ENCODE results near the gene CDH12. TPM values are rescaled to one million over a fixed set of nuclear protein-coding genes. Genes with fewer than 3 reads are reported as not detected.
A peak's percentile ranks its signal among the peaks of the same experiment; 100 is the strongest.

Gene CDH12
- total and polyA plus RNA-seq, 5 experiments from 2014 or later, result not detected

GRCh38 chr5:21882074-21882745, 970.9 kb downstream of the CDH12 start:
- no peak for DNase-seq
- no peaks in the 10 kb centered on the region for H3K27me3 Mint-ChIP-seq
- H3K4me1 Mint-ChIP-seq, result no peaks in the 10 kb centered on the region
- H3K9me3 Mint-ChIP-seq, result peaks cover 0 to 42% (median 9%) of the 10 kb centered on the region in 9 donors
- H3K27ac Mint-ChIP-seq, result no peak overlapping the region
- H3K36me3 Mint-ChIP-seq, result no peaks in the 10 kb centered on the region
- H3K4me3 Mint-ChIP-seq, result no peak overlapping the region
- ATAC-seq, result no peak
- POLR2A ChIA-PET, result no interaction called here

- Mint-ChIP-seq H3K36me3 (peaks cover 0 to 5% (median 0%) of the 10 kb centered on the region in 3 donors), H3K27me3 (no peaks in the 10 kb centered on the region), H3K4me3 (no peak overlapping the region), H3K4me1 (peaks cover 0 to 2% (median 0%) of the 10 kb centered on the region in 4 donors), H3K9me3 (peaks cover 0 to 57% (median 14%) of the 10 kb centered on the region in 9 donors), H3K27ac (no peak overlapping the region)
- DNase-seq (no peak), ATAC-seq (no peak)
- POLR2A ChIA-PET, result no interaction called here
Measured at GRCh38 chr5:21880164-21880563, 973.0 kb downstream of the CDH12 start.

- H3K4me1 Mint-ChIP-seq, result no peaks in the 10 kb centered on the region
- peaks cover 0 to 1% (median 0%) of the 10 kb centered on the region in 5 donors for H3K27me3 Mint-ChIP-seq
- no peak overlapping the region for H3K4me3 Mint-ChIP-seq
- POLR2A ChIA-PET, result no interaction called here
- H3K27ac Mint-ChIP-seq, result no peak overlapping the region
- peaks cover 0 to 21% (median 6%) of the 10 kb centered on the region in 9 donors for H3K9me3 Mint-ChIP-seq
- no peaks in the 10 kb centered on the region for H3K36me3 Mint-ChIP-seq
- ATAC-seq, result no peak
- no peak for DNase-seq
Measured at GRCh38 chr5:21862986-21863385, 990.2 kb downstream of the CDH12 start.

DNA sequence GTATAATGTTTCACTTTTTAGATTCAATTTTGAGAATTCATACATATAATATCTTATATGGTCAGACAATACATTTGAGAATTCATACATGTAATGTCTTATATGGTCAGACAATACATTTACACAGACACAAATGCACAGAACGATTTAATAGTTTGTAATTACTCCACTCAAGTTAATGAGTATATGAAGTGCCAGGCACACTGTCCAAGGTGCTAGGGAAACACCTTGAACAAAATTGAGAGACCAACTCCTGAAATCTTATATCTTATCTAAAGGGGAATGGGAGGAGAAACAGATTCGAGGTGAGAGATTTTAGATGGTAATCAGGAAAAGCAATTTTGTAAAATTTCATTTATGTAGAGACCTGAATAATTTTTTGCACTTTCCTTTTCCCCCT, 994.7 kb downstream of the CDH12 start:
- peaks cover 0 to 5% (median 2%) of the 10 kb centered on the region in 9 donors for H3K9me3 Mint-ChIP-seq
- H3K4me3 Mint-ChIP-seq, result no peak overlapping the region
- no peaks in the 10 kb centered on the region for H3K36me3 Mint-ChIP-seq
- H3K27ac Mint-ChIP-seq, result no peak overlapping the region
- peaks cover 0 to 1% (median 0%) of the 10 kb centered on the region in 5 donors for H3K27me3 Mint-ChIP-seq
- DNase-seq (no peak), ATAC-seq (no peak)
- H3K4me1 Mint-ChIP-seq, result no peaks in the 10 kb centered on the region
- POLR2A ChIA-PET, result no interaction called here

DNA sequence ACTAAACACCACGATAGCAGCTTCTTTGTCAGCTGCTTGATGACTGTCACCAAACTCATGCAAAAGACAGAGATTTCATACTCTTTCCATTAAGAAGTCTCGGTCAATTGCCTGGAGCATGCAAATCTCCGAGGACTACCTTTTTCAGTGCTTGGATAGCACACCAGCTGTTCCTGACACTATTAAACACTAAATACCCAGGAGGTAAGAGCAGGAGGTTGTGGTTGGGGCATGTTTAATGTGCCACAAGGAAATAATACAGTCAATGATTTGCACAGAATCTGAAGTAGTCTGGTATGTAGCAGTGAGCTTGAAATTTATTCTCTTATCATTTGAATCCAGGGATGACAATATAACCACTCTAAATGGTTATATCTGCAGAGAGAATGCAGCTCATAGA, 996.2 kb downstream of the CDH12 start:
- POLR2A ChIA-PET, result no interaction called here
- no peaks in the 10 kb centered on the region for H3K27me3 Mint-ChIP-seq
- H3K4me3 Mint-ChIP-seq, result no peak overlapping the region
- ATAC-seq (no peak), DNase-seq (no peak)
- peaks cover 0 to 13% (median 3%) of the 10 kb centered on the region in 9 donors for H3K9me3 Mint-ChIP-seq
- no peaks in the 10 kb centered on the region for H3K36me3 Mint-ChIP-seq
- H3K27ac Mint-ChIP-seq, result peak overlapping the region in 1 of 10 donors; percentile 34
- no peaks in the 10 kb centered on the region for H3K4me1 Mint-ChIP-seq

DNA sequence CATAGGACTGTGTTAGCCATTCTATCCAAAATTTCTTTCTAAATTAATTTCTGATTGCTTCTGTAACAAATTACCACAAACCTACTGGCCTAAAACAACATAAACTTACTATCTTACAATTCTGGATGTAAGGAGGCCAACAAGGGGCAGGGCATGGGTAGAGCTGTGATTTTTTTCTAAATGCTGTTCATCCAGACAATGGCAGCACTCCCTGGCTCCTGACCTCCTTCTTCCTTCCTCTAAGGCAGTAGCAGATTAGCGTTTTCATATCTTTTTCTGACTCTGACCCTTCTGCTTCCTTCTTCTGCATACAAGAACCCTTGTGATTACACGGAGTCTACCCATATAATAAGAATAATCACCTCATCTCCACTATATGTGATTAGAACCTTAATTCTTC, 1005.8 kb downstream of the CDH12 start:
- POLR2A ChIA-PET, result no interaction called here
- no peaks in the 10 kb centered on the region for H3K27me3 Mint-ChIP-seq
- no peaks in the 10 kb centered on the region for H3K36me3 Mint-ChIP-seq
- DNase-seq, result no peak
- no peak overlapping the region for H3K27ac Mint-ChIP-seq
- no peaks in the 10 kb centered on the region for H3K4me1 Mint-ChIP-seq
- H3K4me3 Mint-ChIP-seq, result no peak overlapping the region
- peaks cover 0 to 15% (median 8%) of the 10 kb centered on the region in 9 donors for H3K9me3 Mint-ChIP-seq
- ATAC-seq, result no peak

- Mint-ChIP-seq H3K27me3 (no peaks in the 10 kb centered on the region), H3K36me3 (no peaks in the 10 kb centered on the region), H3K27ac (no peak overlapping the region), H3K4me3 (no peak overlapping the region), H3K9me3 (peaks cover 0 to 15% (median 7%) of the 10 kb centered on the region in 9 donors), H3K4me1 (no peaks in the 10 kb centered on the region)
- no peak for ATAC-seq
- no peak for DNase-seq
- POLR2A ChIA-PET, result no interaction called here
Measured at GRCh38 chr5:21844960-21845359, 1008.2 kb downstream of the CDH12 start.

DNA sequence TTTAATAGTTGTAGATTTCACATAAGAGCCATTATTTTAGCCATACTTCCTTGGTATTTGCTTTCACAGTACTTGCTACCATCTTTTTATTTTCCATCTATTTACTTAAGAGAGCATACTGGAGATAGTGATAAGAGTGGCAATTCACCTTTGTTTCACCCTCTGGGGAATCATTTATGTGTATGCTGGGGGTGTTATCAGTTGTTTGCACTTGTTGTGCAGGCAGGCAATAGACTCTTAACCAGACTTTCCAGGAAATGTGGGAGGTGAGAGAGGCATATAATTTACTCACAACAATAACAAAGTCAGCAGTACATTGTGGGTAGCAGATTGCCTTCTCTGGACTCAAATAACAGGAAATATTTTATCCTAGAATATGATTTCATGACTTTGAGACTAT, 1018.3 kb downstream of the CDH12 start:
- POLR2A ChIA-PET, result no interaction called here
- H3K4me3 Mint-ChIP-seq, result no peak overlapping the region

GRCh38 chr5:21831145-21831787, 1021.9 kb downstream of the CDH12 start:
- no peak overlapping the region for H3K4me3 Mint-ChIP-seq
- peaks cover 0 to 8% (median 3%) of the 10 kb centered on the region in 9 donors for H3K9me3 Mint-ChIP-seq
- H3K27ac Mint-ChIP-seq, result no peak overlapping the region
- ATAC-seq (no peak), DNase-seq (no peak)
- POLR2A ChIA-PET, result no interaction called here
- H3K27me3 Mint-ChIP-seq, result no peaks in the 10 kb centered on the region
- H3K4me1 Mint-ChIP-seq, result no peaks in the 10 kb centered on the region
- no peaks in the 10 kb centered on the region for H3K36me3 Mint-ChIP-seq

More for the DNA sequence above, 1018.3 kb downstream of the CDH12 start:
- H3K4me1 Mint-ChIP-seq, result no peaks in the 10 kb centered on the region
- H3K9me3 Mint-ChIP-seq, result peaks cover 0 to 14% (median 4%) of the 10 kb centered on the region in 9 donors
- ATAC-seq, result no peak
- H3K27me3 Mint-ChIP-seq, result no peaks in the 10 kb centered on the region
- peaks cover 0 to 6% (median 0%) of the 10 kb centered on the region in 3 donors for H3K36me3 Mint-ChIP-seq
- no peak overlapping the region for H3K27ac Mint-ChIP-seq
- DNase-seq, result no peak

GRCh38 chr5:21826884-21827283, 1026.3 kb downstream of the CDH12 start:
- no peaks in the 10 kb centered on the region for H3K27me3 Mint-ChIP-seq
- POLR2A ChIA-PET, result no interaction called here
- no peaks in the 10 kb centered on the region for H3K36me3 Mint-ChIP-seq
- ATAC-seq (no peak), DNase-seq (no peak)
- H3K4me3 Mint-ChIP-seq, result no peak overlapping the region
- H3K9me3 Mint-ChIP-seq, result peaks cover 0 to 12% (median 5%) of the 10 kb centered on the region in 9 donors
- H3K27ac Mint-ChIP-seq, result no peak overlapping the region
- H3K4me1 Mint-ChIP-seq, result no peaks in the 10 kb centered on the region

- no peak overlapping the region for H3K4me3 Mint-ChIP-seq
- H3K9me3 Mint-ChIP-seq, result peaks cover 0 to 10% (median 2%) of the 10 kb centered on the region in 9 donors
- H3K4me1 Mint-ChIP-seq, result no peaks in the 10 kb centered on the region
- H3K36me3 Mint-ChIP-seq, result no peaks in the 10 kb centered on the region
- no peak for DNase-seq
- no peaks in the 10 kb centered on the region for H3K27me3 Mint-ChIP-seq
- POLR2A ChIA-PET, result no interaction called here
- no peak overlapping the region for H3K27ac Mint-ChIP-seq
- ATAC-seq, result no peak
Measured at GRCh38 chr5:21823588-21823987, 1029.6 kb downstream of the CDH12 start.

DNA sequence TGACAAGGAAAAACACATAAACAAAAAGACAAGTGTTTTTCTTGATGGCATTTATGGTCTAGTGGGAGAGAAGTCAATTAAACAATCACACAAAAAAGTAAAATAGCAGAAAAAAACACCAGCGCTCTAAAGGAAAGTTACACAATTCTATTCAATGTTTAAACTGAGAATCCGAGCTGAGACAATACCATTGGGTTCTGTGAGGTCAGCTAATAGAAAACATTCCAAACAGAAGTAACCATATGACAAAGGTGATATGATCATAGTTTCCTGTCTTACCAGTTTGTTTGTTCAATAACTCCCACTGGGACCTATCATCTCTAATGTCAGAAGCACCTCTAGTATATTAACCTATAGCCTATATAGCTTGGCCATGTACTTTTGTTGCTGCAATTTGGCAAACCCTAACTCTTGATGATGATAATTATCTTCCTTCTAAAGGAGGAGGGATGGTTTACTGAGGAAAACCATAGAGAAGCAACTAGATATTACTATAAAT, 1030.0 kb downstream of the CDH12 start:
- H3K27ac Mint-ChIP-seq, result no peak overlapping the region
- H3K9me3 Mint-ChIP-seq, result peaks cover 0 to 10% (median 3%) of the 10 kb centered on the region in 9 donors
- no peak overlapping the region for H3K4me3 Mint-ChIP-seq
- no peaks in the 10 kb centered on the region for H3K36me3 Mint-ChIP-seq
- no peak for DNase-seq
- POLR2A ChIA-PET, result no interaction called here
- peaks cover 0 to under 1% (median 0%) of the 10 kb centered on the region in 4 donors for H3K4me1 Mint-ChIP-seq
- no peaks in the 10 kb centered on the region for H3K27me3 Mint-ChIP-seq
- ATAC-seq, result no peak

- Mint-ChIP-seq H3K36me3 (no peaks in the 10 kb centered on the region), H3K9me3 (peaks cover 0 to 10% (median 2%) of the 10 kb centered on the region in 9 donors), H3K27ac (no peak overlapping the region), H3K4me1 (peaks cover 0 to 4% (median 0%) of the 10 kb centered on the region in 4 donors), H3K4me3 (no peak overlapping the region), H3K27me3 (no peaks in the 10 kb centered on the region)
- no peak for DNase-seq
- no peak for ATAC-seq
- POLR2A ChIA-PET, result no interaction called here
Measured at GRCh38 chr5:21820527-21820926, 1032.6 kb downstream of the CDH12 start.

Measured in naive thymus-derived CD8-positive, alpha-beta T cell (primary cell).